Neural cell (in vitro differentiated cells): Measurements from ENCODE around the gene SWAP70. TPM values are rescaled to one million over a fixed set of nuclear protein-coding genes. Genes with fewer than 3 reads are reported as not detected.

Source experiments
- H2AFZ ChIP-seq: fragments of 200-600, 300-800 bp; sonication (generic), shearing (Covaris generic); 2 replicates; pipeline ENCODE4 v1.6.0; 2014; ENCODE audit warnings: low read depth, mild to moderate bottlenecking, antibody characterized with exemption, low read length, moderate library complexity
- H3F3A ChIP-seq: fragments of 200-600 bp; shearing (Covaris generic); 2 replicates; pipeline ENCODE4 v1.6.1; 2016; ENCODE audit warnings: mild to moderate bottlenecking, moderate library complexity, mixed read lengths, antibody characterized with exemption, low read length; ENCODE audit not compliant: insufficient read depth, poor library complexity, severe bottlenecking
- H3K27ac ChIP-seq: fragments of 200-600, 300-800 bp; sonication (generic), shearing (Covaris generic); 2 replicates; pipeline ENCODE4 v1.5.1; 2014; ENCODE audit warnings: mild to moderate bottlenecking, low read length, moderate library complexity
- H3K27me3 ChIP-seq: fragments of 300-800, 200-600 bp; sonication (generic), shearing (Covaris generic); 2 replicates; pipeline ENCODE4 v1.6.0; 2014; ENCODE audit warnings: mild to moderate bottlenecking, low read depth, low read length, moderate library complexity; ENCODE audit not compliant: insufficient read depth
- H3K36me3 ChIP-seq: fragments of 300-800, 200-600 bp; sonication (generic), shearing (Covaris generic); 2 replicates; pipeline ENCODE4 v1.5.1; 2014; ENCODE audit warnings: mild to moderate bottlenecking, antibody characterized with exemption, low read length, moderate library complexity; ENCODE audit not compliant: insufficient read depth
- H3K4me2 ChIP-seq: fragments of 300-800, 200-600 bp; sonication (generic), shearing (Covaris generic); 2 replicates; pipeline ENCODE4 v1.6.0; 2014; ENCODE audit warnings: mild to moderate bottlenecking, low read length
- H3K4me3 ChIP-seq: fragments of 300-800, 200-600 bp; sonication (generic), shearing (Covaris generic); 2 replicates; pipeline ENCODE4 v1.5.1; 2014; ENCODE audit warnings: mild to moderate bottlenecking, low read length, moderate library complexity
- H3K79me2 ChIP-seq: fragments of 200-600 bp; shearing (Covaris generic); replicated peaks from 2 replicates; pipeline ENCODE4 v1.6.0; 2014; ENCODE audit warnings: mild to moderate bottlenecking, low read length, moderate library complexity; ENCODE audit not compliant: insufficient read depth
- H3K9ac ChIP-seq: fragments of 300-800, 200-600 bp; sonication (generic), shearing (Covaris generic); 2 replicates; pipeline ENCODE4 v1.6.1; 2016; ENCODE audit warnings: mild to moderate bottlenecking, low read length, mixed read lengths
- H3K9me2 ChIP-seq: fragments of 200-600 bp; shearing (Covaris generic); 2 replicates; pipeline ENCODE4 v1.6.1; 2016; ENCODE audit warnings: mild to moderate bottlenecking, low read length, mixed read lengths; ENCODE audit not compliant: insufficient read depth
- H3K9me3 ChIP-seq: fragments of 200-600, 300-800 bp; sonication (generic), shearing (Covaris generic); 2 replicates; pipeline ENCODE4 v1.6.1; 2016; ENCODE audit warnings: mild to moderate bottlenecking, mixed run types, low read length, moderate library complexity, mixed read lengths
- H4K20me1 ChIP-seq: fragments of 200-600 bp; shearing (Covaris generic); 2 replicates; pipeline ENCODE4 v1.6.1; 2016; ENCODE audit warnings: mild to moderate bottlenecking, mixed run types; ENCODE audit not compliant: insufficient read depth
- EP300 ChIP-seq: fragments of 450-650 bp; conservative IDR thresholded peaks from 2 replicates; pipeline ENCODE4 v1.6.1; 2014; ENCODE audit warnings: antibody characterized with exemption, mild to moderate bottlenecking, moderate library complexity; ENCODE audit not compliant: poor library complexity, severe bottlenecking
- EZH2 ChIP-seq: fragments of 200-600, 300-800 bp; shearing (Covaris generic), sonication (generic); IDR thresholded peaks from 2 replicates; pipeline ENCODE4 v1.6.1; 2014; ENCODE audit warnings: antibody characterized with exemption, low read length, borderline replicate concordance, mild to moderate bottlenecking; ENCODE audit not compliant: insufficient read depth, poor library complexity, severe bottlenecking
- MXI1 ChIP-seq: fragments of 450-650 bp; conservative IDR thresholded peaks from 2 replicates; pipeline ENCODE4 v1.6.1; 2014; ENCODE audit warnings: antibody characterized with exemption, mild to moderate bottlenecking; ENCODE audit not compliant: poor library complexity, severe bottlenecking
- POLR2AphosphoS5 ChIP-seq: IDR thresholded peaks from 2 replicates; pipeline ENCODE4 v1.6.1; 2012
- RAD21 ChIP-seq: fragments of 450-650 bp; conservative IDR thresholded peaks from 2 replicates; pipeline ENCODE4 v1.6.1; 2014; ENCODE audit warnings: antibody characterized with exemption, mild to moderate bottlenecking, moderate library complexity
- SMC3 ChIP-seq: fragments of 450-650 bp; conservative IDR thresholded peaks from 2 replicates; pipeline ENCODE4 v1.6.1; 2014; ENCODE audit warnings: antibody characterized with exemption, mild to moderate bottlenecking, moderate library complexity; ENCODE audit not compliant: poor library complexity
- TAF1 ChIP-seq: IDR thresholded peaks from 2 replicates; pipeline ENCODE4 v1.6.1; 2012; ENCODE audit warnings: low read depth
- polyA plus RNA-seq: library from polyadenylated mRNA; depleted of rRNA; stranded (reverse); fragments of >200 nt; gene quantifications from 2 replicates; pipeline ENCODE4 v1.2.3, GENCODE V29; 2014
- TF ChIP-seq, protein P1 (sequence below): fragments of 450-650 bp; IDR thresholded peaks from 2 replicates; pipeline ENCODE4 v1.5.1; 2014; ENCODE audit warnings: antibody characterized with exemption, mild to moderate bottlenecking, moderate library complexity; ENCODE audit not compliant: poor library complexity, severe bottlenecking
- TF ChIP-seq, protein P2 (sequence below): IDR thresholded peaks from 2 replicates; pipeline ENCODE4 v1.6.1; 2012; ENCODE audit warnings: borderline replicate concordance

Gene SWAP70
- polyA plus RNA-seq, 1 donor from 2014 or later, result 1.4 TPM

DNA sequence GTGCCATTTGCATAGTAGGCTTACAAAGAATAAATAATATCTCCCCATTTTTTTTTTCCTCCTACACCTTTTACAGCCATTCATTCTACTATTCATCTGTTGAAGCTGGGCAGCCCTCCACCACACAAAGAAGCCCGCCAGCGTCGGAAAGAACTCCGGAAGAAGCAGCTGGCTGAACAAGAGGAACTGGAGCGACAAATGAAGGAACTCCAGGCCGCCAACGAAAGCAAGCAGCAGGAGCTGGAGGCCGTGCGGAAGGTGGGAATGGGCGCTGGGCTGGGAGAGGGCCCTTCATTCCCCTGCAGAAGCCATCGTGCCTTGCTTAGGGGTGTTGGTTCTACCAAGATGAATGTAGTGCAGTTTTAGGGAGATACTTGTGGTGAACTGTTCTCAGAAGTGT is 68.6 kb downstream of the SWAP70 start:
- Histone ChIP-seq H3F3A (no peaks in the 10 kb centered on the region), H3K36me3 (no peaks in the 10 kb centered on the region), H3K4me2 (no peak overlapping the region), H2AFZ (no peak overlapping the region), H3K9me3 (no peaks in the 10 kb centered on the region), H3K79me2 (no peaks in the 10 kb centered on the region), H3K4me3 (no peak overlapping the region), H4K20me1 (no peaks in the 10 kb centered on the region), H3K27ac (no peak overlapping the region), H3K9me2 (no peaks in the 10 kb centered on the region), H3K27me3 (no peaks in the 10 kb centered on the region), H3K9ac (no peak overlapping the region)
- TF ChIP-seq RAD21, result no peak
- no peak for TF ChIP-seq SMC3
- TF ChIP-seq MXI1, result no peak

DNA sequence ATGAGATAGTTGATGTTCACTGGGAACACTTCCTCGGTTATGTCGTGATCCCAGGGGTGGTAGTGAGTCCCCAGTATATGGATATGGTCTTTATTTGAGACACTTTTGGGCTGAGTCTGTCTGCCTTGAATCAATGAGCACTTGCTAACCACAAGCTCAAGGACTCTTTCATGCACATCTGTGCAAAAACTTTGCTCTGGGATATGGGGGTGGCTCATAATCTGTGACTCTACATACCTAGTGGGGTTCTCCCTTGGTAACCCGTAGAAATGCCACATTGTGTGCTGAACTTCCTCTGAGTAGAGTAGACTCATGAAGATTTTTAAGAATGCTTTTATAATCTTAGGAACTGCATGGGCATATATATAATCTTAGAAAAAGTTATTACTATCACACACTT is 69.3 kb downstream of the SWAP70 start:
- H3K4me2 ChIP-seq, result no peak overlapping the region
- no peaks in the 10 kb centered on the region for H3K9me2 ChIP-seq
- no peaks in the 10 kb centered on the region for H3K9me3 ChIP-seq
- H3K27me3 ChIP-seq, result no peaks in the 10 kb centered on the region
- H2AFZ ChIP-seq, result no peak overlapping the region
- no peak overlapping the region for H3K9ac ChIP-seq
- no peaks in the 10 kb centered on the region for H3K79me2 ChIP-seq
- H3K4me3 ChIP-seq, result no peak overlapping the region
- H4K20me1 ChIP-seq, result no peaks in the 10 kb centered on the region
- H3F3A ChIP-seq, result no peaks in the 10 kb centered on the region
- no peak overlapping the region for H3K27ac ChIP-seq
- no peaks in the 10 kb centered on the region for H3K36me3 ChIP-seq
- TF ChIP-seq POLR2AphosphoS5 (no peak), SMC3 (no peak), TAF1 (no peak), RAD21 (no peak), EZH2 (no peak), MXI1 (no peak), EP300 (no peak)
- TF ChIP-seq, protein P1, sequence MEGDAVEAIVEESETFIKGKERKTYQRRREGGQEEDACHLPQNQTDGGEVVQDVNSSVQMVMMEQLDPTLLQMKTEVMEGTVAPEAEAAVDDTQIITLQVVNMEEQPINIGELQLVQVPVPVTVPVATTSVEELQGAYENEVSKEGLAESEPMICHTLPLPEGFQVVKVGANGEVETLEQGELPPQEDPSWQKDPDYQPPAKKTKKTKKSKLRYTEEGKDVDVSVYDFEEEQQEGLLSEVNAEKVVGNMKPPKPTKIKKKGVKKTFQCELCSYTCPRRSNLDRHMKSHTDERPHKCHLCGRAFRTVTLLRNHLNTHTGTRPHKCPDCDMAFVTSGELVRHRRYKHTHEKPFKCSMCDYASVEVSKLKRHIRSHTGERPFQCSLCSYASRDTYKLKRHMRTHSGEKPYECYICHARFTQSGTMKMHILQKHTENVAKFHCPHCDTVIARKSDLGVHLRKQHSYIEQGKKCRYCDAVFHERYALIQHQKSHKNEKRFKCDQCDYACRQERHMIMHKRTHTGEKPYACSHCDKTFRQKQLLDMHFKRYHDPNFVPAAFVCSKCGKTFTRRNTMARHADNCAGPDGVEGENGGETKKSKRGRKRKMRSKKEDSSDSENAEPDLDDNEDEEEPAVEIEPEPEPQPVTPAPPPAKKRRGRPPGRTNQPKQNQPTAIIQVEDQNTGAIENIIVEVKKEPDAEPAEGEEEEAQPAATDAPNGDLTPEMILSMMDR, result no peak
- TF ChIP-seq, protein P2, sequence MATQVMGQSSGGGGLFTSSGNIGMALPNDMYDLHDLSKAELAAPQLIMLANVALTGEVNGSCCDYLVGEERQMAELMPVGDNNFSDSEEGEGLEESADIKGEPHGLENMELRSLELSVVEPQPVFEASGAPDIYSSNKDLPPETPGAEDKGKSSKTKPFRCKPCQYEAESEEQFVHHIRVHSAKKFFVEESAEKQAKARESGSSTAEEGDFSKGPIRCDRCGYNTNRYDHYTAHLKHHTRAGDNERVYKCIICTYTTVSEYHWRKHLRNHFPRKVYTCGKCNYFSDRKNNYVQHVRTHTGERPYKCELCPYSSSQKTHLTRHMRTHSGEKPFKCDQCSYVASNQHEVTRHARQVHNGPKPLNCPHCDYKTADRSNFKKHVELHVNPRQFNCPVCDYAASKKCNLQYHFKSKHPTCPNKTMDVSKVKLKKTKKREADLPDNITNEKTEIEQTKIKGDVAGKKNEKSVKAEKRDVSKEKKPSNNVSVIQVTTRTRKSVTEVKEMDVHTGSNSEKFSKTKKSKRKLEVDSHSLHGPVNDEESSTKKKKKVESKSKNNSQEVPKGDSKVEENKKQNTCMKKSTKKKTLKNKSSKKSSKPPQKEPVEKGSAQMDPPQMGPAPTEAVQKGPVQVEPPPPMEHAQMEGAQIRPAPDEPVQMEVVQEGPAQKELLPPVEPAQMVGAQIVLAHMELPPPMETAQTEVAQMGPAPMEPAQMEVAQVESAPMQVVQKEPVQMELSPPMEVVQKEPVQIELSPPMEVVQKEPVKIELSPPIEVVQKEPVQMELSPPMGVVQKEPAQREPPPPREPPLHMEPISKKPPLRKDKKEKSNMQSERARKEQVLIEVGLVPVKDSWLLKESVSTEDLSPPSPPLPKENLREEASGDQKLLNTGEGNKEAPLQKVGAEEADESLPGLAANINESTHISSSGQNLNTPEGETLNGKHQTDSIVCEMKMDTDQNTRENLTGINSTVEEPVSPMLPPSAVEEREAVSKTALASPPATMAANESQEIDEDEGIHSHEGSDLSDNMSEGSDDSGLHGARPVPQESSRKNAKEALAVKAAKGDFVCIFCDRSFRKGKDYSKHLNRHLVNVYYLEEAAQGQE, result no peak

DNA sequence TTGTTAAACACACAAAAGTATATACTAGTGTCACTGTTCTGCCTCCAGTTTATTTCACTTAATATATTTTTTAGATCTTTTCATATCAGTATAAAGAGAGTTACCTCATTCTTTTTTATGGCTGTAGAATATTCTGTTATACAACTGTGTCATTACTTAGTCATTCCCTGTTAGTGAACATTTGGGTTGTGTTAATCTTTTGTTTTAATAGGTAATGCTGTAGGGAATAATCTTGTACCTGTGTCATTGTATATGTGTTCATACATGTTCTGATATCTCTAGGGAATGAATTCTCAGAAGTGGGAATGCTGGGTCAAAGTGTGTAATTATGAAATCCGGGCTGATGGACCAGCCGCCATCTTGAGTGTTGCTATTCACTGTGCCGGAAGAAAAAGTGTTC is 71.4 kb downstream of the SWAP70 start:
- TF ChIP-seq, protein P2, result no peak
- TF ChIP-seq SMC3 (no peak), RAD21 (no peak), POLR2AphosphoS5 (no peak)
- Histone ChIP-seq H3F3A (no peaks in the 10 kb centered on the region), H3K27me3 (no peaks in the 10 kb centered on the region), H3K4me3 (no peak overlapping the region), H2AFZ (no peak overlapping the region), H3K4me2 (no peak overlapping the region), H3K36me3 (no peaks in the 10 kb centered on the region), H4K20me1 (no peaks in the 10 kb centered on the region), H3K9me3 (no peaks in the 10 kb centered on the region), H3K79me2 (no peaks in the 10 kb centered on the region), H3K9me2 (no peaks in the 10 kb centered on the region), H3K9ac (no peak overlapping the region), H3K27ac (no peak overlapping the region)
